Dermis blood vessel endothelial cell (primary cell): Measurements from ENCODE around the gene SLITRK5. TPM values are rescaled to one million over a fixed set of nuclear protein-coding genes. Genes with fewer than 3 reads are reported as not detected.

Source experiments
- DNase-seq: peaks from one replicate; pipeline ENCODE4 v3.0.0; 2010
- total RNA-seq: library from RNA; depleted of rRNA; stranded (reverse); fragments of >200 nt; gene quantifications from 2 replicates; pipeline ENCODE4 v1.2.3, GENCODE V29; 2014

SLITRK5 gene
- total RNA-seq, 1 donor from 2014 or later, result not detected

- no peak for DNase-seq
Measured at GRCh38 chr13:87709947-87710346, 38.8 kb downstream of the SLITRK5 start.

GRCh38 chr13:87712012-87712411 is 40.8 kb downstream of the SLITRK5 start:
- no peak for DNase-seq
